Astrocyte of the spinal cord (primary cell): ENCODE data around the gene LRRC51.

ENCODE experiments used
- DNase-seq: peaks from one replicate; pipeline ENCODE4 v3.0.0; 2011; ENCODE audit warnings: low read depth, low spot score
- H3K4me3 ChIP-seq: 2 replicates; pipeline ENCODE4 v1.5.1; 2011; ENCODE audit warnings: low read depth, mild to moderate bottlenecking, low read length, moderate library complexity
- in situ Hi-C: cut with HindIII; loops from 2 replicates; pipeline ENCODE4 v1.10.0; 2017; ENCODE audit warnings: low sequenced_read_pairs
- TF ChIP-seq, protein P1 (sequence below): IDR thresholded peaks from 2 replicates; pipeline ENCODE4 v1.5.1; 2012; ENCODE audit warnings: low read depth, mild to moderate bottlenecking, low read length, inconsistent platforms

LRRC51 gene

GRCh38 chr11:72058416-72059034 lies 22.1 kb upstream of the LRRC51 start:
- peak; percentile 40 for DNase-seq
- TF ChIP-seq, protein P1, sequence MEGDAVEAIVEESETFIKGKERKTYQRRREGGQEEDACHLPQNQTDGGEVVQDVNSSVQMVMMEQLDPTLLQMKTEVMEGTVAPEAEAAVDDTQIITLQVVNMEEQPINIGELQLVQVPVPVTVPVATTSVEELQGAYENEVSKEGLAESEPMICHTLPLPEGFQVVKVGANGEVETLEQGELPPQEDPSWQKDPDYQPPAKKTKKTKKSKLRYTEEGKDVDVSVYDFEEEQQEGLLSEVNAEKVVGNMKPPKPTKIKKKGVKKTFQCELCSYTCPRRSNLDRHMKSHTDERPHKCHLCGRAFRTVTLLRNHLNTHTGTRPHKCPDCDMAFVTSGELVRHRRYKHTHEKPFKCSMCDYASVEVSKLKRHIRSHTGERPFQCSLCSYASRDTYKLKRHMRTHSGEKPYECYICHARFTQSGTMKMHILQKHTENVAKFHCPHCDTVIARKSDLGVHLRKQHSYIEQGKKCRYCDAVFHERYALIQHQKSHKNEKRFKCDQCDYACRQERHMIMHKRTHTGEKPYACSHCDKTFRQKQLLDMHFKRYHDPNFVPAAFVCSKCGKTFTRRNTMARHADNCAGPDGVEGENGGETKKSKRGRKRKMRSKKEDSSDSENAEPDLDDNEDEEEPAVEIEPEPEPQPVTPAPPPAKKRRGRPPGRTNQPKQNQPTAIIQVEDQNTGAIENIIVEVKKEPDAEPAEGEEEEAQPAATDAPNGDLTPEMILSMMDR: no peak
- H3K4me3 ChIP-seq: no peak overlapping the region
- in situ Hi-C loops: no loop called here

- no peak overlapping the region for H3K4me3 ChIP-seq
- TF ChIP-seq, protein P1: no peak
- no peak for DNase-seq
- in situ Hi-C loops: no loop called here
Observed at GRCh38 chr11:72061739-72062396, 18.8 kb upstream of the LRRC51 start.

DNA sequence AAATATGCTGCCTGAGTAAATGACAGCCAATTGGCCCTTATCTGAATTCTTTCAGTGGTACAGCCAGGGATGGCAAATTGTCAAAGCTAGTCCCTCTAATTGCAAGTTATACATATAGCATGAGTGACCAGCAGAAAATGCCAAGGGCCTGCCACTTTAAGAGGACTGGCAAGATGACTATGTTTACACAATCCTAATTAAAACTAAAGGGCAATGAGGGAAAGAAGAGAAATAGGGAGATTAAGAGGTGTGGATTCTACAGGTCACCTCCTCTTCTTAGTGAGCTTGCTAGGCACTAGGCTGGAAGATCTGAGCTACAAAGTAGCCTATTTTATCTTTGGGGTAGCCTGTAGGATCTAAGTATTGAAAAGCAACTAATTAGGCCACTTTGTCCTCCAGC lies 13.8 kb upstream of the LRRC51 start:
- in situ Hi-C loops: no loop called here
- TF ChIP-seq, protein P1: no peak
- no peak overlapping the region for H3K4me3 ChIP-seq
- DNase-seq: no peak

GRCh38 chr11:72067266-72067665 lies 13.4 kb upstream of the LRRC51 start:
- in situ Hi-C loops: no loop called here
- TF ChIP-seq, protein P1: no peak
- no peak for DNase-seq
- H3K4me3 ChIP-seq: no peak overlapping the region

DNA sequence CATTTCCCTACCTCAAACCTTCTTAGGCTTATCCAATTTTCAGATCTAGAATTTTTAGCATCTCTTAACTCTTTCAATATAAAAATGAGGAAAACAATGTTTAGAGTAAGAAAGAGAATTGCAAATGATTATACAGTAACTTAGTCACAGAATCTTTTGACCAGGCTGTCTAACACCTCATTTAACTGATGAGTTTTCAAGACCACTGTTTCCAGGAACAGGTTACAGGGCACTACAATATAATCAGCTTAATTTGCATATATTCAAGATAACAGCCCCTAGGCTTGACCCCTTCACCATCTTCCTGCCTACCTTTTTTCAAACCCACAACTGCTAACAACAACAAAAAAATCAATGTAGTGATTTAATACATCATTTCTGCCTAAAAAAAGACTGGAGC lies 13.0 kb upstream of the LRRC51 start:
- H3K4me3 ChIP-seq: no peak overlapping the region
- in situ Hi-C loops: no loop called here
- TF ChIP-seq, protein P1: no peak
- DNase-seq: no peak

GRCh38 chr11:72069200-72069599 lies 11.4 kb upstream of the LRRC51 start:
- no peak overlapping the region for H3K4me3 ChIP-seq
- no peak for DNase-seq
- TF ChIP-seq, protein P1: no peak
- in situ Hi-C loops: no loop called here
